ENCODE measurements around the gene PCDH12.

DNA sequence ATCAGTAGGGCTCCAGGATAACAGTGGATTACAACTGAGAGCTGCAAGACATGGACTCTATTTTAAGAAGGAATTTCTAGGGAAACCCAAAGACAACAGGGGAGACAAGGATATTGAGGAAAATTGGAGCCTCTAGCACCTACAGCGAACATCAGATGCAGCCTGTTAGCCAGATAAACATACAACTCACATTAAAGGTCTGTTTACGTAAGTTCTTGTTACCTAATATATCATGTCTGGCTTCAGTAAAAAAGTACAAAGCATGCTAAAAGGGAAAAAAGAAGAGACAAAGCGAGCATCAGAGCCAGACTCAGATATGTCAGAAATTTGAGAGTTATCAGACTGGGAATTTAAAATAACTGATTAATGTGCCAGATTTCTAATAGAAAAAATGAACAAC, 37.7 kb upstream of the PCDH12 start:
- TF ChIP-seq, protein P1, sequence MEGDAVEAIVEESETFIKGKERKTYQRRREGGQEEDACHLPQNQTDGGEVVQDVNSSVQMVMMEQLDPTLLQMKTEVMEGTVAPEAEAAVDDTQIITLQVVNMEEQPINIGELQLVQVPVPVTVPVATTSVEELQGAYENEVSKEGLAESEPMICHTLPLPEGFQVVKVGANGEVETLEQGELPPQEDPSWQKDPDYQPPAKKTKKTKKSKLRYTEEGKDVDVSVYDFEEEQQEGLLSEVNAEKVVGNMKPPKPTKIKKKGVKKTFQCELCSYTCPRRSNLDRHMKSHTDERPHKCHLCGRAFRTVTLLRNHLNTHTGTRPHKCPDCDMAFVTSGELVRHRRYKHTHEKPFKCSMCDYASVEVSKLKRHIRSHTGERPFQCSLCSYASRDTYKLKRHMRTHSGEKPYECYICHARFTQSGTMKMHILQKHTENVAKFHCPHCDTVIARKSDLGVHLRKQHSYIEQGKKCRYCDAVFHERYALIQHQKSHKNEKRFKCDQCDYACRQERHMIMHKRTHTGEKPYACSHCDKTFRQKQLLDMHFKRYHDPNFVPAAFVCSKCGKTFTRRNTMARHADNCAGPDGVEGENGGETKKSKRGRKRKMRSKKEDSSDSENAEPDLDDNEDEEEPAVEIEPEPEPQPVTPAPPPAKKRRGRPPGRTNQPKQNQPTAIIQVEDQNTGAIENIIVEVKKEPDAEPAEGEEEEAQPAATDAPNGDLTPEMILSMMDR (IDR thresholded peaks at IDR 0.05; ENCODE audit: low read length), result no peak
- no peak for TF ChIP-seq EZH2 (optimal IDR thresholded peaks at IDR 0.05; ENCODE audit: low read depth, low read length)

Measured in MM.1S (cell line).